Nephron progenitor cell (in vitro differentiated cells): ENCODE results near the gene GNAI3.
A peak's percentile ranks its signal among the peaks of the same experiment; 100 is the strongest.
"Not testable (repeated sequence)": the region's sequence is repeated elsewhere in the genome, so short reads cannot be mapped to it uniquely, and the experiment has no call there.

Experiments used
- DNase-seq: peaks from one replicate; pipeline ENCODE4 v3.0.0; 2021
- H3K27ac Mint-ChIP-seq: 2 replicates; pipeline ENCODE4 v1.8.0; 2021; ENCODE audit warnings: mild to moderate bottlenecking, moderate library complexity, mixed read lengths
- H3K27me3 Mint-ChIP-seq: 2 replicates; pipeline ENCODE4 v1.8.0; 2021; ENCODE audit warnings: mild to moderate bottlenecking, low read depth, mixed read lengths; ENCODE audit not compliant: poor library complexity
- H3K36me3 Mint-ChIP-seq: 2 replicates; pipeline ENCODE4 v1.8.0; 2021; ENCODE audit warnings: low read depth, mixed read lengths
- H3K4me1 Mint-ChIP-seq: 2 replicates; pipeline ENCODE4 v1.8.0; 2021; ENCODE audit warnings: mixed read lengths
- H3K4me3 Mint-ChIP-seq: 2 replicates; pipeline ENCODE4 v1.8.0; 2021; ENCODE audit warnings: mild to moderate bottlenecking, moderate library complexity, mixed read lengths
- H3K9me3 Mint-ChIP-seq: 2 replicates; pipeline ENCODE4 v1.8.0; 2021; ENCODE audit warnings: mild to moderate bottlenecking, moderate library complexity, mixed read lengths
- CTCF ChIP-seq: fragments of 200-600 bp; sonication (generic); IDR thresholded peaks from 2 replicates; pipeline ENCODE4 v1.5.0; 2021; ENCODE audit warnings: antibody characterized with exemption

GNAI3 gene

GRCh38 chr1:109659145-109659544 is 110.7 kb downstream of the GNAI3 start:
- Mint-ChIP-seq H3K27ac (peak overlapping the region; percentile 94), H3K4me1 (peaks cover 90% of the 10 kb centered on the region), H3K27me3 (peaks cover 13% of the 10 kb centered on the region), H3K9me3 (no peaks in the 10 kb centered on the region), H3K36me3 (peaks cover 8% of the 10 kb centered on the region), H3K4me3 (peak overlapping the region; percentile 24)
- DNase-seq = no peak
- no peak for TF ChIP-seq CTCF

GRCh38 chr1:109659997-109660690 is 111.7 kb downstream of the GNAI3 start:
- TF ChIP-seq CTCF = no peak
- Mint-ChIP-seq H3K27me3 (peaks cover 3% of the 10 kb centered on the region), H3K4me3 (peak overlapping the region; percentile 72), H3K36me3 (peaks cover 8% of the 10 kb centered on the region), H3K27ac (peak overlapping the region; percentile 94), H3K4me1 (peaks cover 86% of the 10 kb centered on the region), H3K9me3 (no peaks in the 10 kb centered on the region)
- DNase-seq = peak; percentile 53

DNA sequence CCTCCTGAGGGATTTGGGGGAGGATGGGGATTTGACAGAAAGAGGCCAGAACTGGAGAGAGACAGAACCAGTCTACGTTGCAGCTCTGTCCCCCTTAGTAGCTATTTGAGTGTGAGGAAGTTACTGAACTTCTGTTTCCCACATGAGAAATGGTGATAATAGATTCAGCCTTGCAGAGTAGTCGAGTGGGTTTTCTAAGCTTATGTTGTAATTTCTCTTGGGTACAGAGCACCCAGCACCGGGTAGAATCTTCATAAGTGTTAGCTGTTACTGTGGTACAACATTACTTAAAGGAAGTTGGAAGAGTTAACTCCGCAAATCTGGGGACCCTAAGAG is 112.2 kb downstream of the GNAI3 start:
- H3K9me3 Mint-ChIP-seq, H3K36me3 Mint-ChIP-seq, H3K27me3 Mint-ChIP-seq, DNase-seq: not testable (repeated sequence)
- Mint-ChIP-seq H3K4me3 (peak overlapping the region; percentile 72), H3K4me1 (peaks cover 86% of the 10 kb centered on the region), H3K27ac (peak overlapping the region; percentile 70)

DNA sequence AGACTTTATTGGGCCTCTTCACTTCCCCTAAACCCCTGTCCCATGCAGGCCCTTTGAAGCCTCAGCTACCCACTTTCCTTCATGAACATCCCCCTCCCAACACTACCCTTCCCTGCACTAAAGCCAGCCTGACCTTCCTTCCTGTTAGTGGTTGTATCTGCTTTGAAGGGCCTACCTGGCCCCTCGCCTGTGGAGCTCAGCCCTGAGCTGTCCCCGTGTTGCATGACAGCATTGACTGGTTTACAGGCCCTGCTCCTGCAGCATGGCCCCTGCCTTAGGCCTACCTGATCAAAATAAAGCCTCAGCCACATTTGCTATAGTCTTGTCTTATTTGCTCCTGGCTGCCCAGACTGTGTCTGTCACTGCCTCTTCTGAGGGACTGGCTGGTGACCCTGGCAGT is 113.0 kb downstream of the GNAI3 start:
- H3K27ac Mint-ChIP-seq = no peak overlapping the region
- no peaks in the 10 kb centered on the region for H3K27me3 Mint-ChIP-seq
- H3K36me3 Mint-ChIP-seq = peaks cover 8% of the 10 kb centered on the region
- no peaks in the 10 kb centered on the region for H3K9me3 Mint-ChIP-seq
- no peak for TF ChIP-seq CTCF
- no peak for DNase-seq
- H3K4me1 Mint-ChIP-seq = peaks cover 79% of the 10 kb centered on the region
- H3K4me3 Mint-ChIP-seq = no peak overlapping the region

DNA sequence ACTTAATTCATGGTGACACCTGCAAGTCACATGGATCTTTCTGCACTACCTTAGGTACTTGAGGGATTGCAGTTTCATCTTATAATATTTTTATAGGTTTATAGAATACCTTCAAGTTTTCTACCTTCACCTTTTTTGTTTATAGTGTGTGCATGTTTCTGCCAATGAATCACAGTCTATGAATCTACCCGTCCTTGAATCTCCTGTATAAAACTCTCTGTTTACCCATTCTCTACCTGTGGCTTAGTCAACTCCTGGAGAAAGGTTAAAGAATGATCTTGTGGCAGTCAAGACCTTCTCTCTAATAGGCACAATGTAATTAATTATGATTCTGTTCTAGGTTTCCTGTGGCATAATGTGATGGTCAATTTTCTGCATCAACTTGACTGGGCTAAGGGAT is 116.3 kb downstream of the GNAI3 start:
- H3K4me3 Mint-ChIP-seq = no peak overlapping the region
- H3K4me1 Mint-ChIP-seq = peaks cover 66% of the 10 kb centered on the region
- DNase-seq = no peak
- no peaks in the 10 kb centered on the region for H3K27me3 Mint-ChIP-seq
- TF ChIP-seq CTCF = no peak
- peaks cover 11% of the 10 kb centered on the region for H3K36me3 Mint-ChIP-seq
- H3K27ac Mint-ChIP-seq = no peak overlapping the region
- no peaks in the 10 kb centered on the region for H3K9me3 Mint-ChIP-seq

- H3K9me3 Mint-ChIP-seq = no peaks in the 10 kb centered on the region
- no peak for TF ChIP-seq CTCF
- DNase-seq = peak; percentile 96
- H3K4me1 Mint-ChIP-seq = peaks cover 39% of the 10 kb centered on the region
- peak within 1 kb of the TSS; percentile 85 for H3K4me3 Mint-ChIP-seq
- peak within 1 kb of the TSS; percentile 21 for H3K27ac Mint-ChIP-seq
- peaks cover 24% of the 10 kb centered on the region for H3K36me3 Mint-ChIP-seq
- peaks cover 4% of the 10 kb centered on the region for H3K27me3 Mint-ChIP-seq
These were observed 119.2 kb downstream of the GNAI3 start, which contains the start of gene GSTM2 for GRCh38 chr1:109667452-109668122. TSS of gene GSTM2 (plus strand) at chr1:109668057. CDS start at chr1:109668116, 59 bp downstream.
